Activated CD8-positive, alpha-beta memory T cell treated with anti-CD3 and anti-CD28 coated beads for 36 hours (primary cell): Measurements from ENCODE around the gene RASSF3. TPM values are rescaled to one million over a fixed set of nuclear protein-coding genes. Genes with fewer than 3 reads are reported as not detected.

Experiments
- CTCF ChIA-PET: fragments of 350-600 bp; sonication (Branson Sonifier 250); formaldehyde crosslinking; loops from one replicate; lab custom pipeline; 2021; ENCODE audit warnings: antibody characterized with exemption; lab: Charles Lee
- POLR2A ChIA-PET: fragments of 350-600 bp; sonication (Branson Sonifier 250); formaldehyde crosslinking; loops from one replicate; lab custom pipeline; 2021; ENCODE audit warnings: antibody characterized with exemption; lab: Charles Lee
- total RNA-seq, 2 experiments: library from RNA; stranded (reverse); gene quantifications; one replicate each; pipeline ENCODE4 v1.2.3, GENCODE V29; 2021

Gene RASSF3, protein sequence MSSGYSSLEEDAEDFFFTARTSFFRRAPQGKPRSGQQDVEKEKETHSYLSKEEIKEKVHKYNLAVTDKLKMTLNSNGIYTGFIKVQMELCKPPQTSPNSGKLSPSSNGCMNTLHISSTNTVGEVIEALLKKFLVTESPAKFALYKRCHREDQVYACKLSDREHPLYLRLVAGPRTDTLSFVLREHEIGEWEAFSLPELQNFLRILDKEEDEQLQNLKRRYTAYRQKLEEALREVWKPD
- 10 to 100 TPM; 47.8 to 54.8 TPM for total RNA-seq

DNA sequence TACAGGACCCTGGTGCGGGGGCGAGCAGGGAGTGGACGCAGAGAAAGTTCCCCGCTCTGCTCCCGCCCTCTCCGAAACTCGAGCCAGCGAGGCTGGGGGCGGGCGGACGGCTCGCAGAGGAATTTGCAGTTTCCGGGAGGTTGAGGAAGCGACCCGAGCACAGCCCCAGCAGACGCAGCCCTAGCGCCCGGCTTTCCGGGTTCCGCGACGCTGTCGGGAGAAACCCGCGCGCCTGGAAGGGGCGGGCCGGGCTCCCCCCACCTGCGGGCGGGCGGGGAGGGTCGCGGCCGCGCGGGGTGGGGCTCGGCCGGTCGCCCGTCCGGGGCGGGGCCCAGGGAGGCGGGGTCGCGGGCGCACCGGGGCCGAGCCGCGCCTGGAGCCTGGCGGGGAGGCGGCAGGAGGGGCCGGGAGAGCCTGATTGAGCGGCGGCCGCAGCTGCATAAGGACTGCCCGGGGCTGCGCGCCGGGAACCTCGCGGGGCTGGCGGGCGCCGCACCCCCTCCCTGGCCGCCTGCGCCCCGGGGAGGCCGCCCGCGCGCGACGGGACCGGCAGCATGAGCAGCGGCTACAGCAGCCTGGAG is at the start of gene RASSF3:
TSS of gene RASSF3 (plus strand) at position 417 of the 581 bp plus-strand sequence. CDS start at position 555, 138 bp downstream.
- ChIA-PET POLR2A (interaction anchor here (0.5 to 1.3 kb wide), 4 partner anchors 27 to 71 kb away, joined by 3 to 5 read pairs (median 4); no protein-coding TSS in a partner anchor), CTCF (interaction anchor here (0.9 to 3.7 kb wide), 9 partner anchors 9 to 88 kb away, joined by 3 to 12 read pairs (median 4); no protein-coding TSS in a partner anchor)

DNA sequence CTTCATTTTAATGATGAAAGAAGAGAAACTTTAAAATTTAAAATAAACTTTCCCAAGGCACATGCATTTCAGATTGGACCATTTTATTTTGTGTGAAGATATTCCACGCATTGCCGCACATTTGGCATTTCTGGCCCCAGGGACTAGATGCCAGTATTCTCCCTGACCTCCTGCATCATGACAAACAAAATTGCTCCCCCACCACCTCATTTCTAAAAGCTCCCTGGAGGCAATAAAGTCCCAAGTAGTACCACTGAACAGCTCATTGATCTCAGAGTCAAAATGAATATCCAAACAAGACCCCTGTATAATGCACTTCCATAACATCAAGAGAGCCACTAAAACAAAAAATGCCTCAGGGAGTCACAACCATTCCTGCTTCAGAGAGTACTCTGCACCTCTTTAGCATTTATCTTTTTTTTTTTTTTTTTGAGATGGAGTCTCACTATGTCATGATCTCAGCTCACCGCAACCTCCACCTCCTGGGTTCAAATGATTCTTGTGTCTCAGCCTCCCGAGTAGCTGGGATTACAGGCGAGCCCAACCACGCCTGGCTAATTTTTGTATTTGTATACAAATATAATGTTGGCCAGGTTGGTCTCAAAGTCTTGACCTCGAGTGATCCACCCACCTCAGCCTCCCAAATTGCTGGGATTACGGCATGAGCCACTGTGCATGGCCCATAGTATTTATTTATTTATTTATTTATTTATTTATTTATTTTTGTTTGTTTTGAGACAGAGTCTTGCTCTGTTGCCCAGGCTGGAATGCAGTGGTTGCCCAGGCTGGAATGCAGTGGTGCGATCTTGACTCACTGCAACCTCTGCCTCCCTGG is 48.8 kb upstream of the RASSF3 start:
- ChIA-PET CTCF (interaction anchor here (0.8 to 1.2 kb wide), 3 partner anchors 8 to 66 kb away, joined by 3 read pairs; no protein-coding TSS in a partner anchor), POLR2A (no interaction called here)

DNA sequence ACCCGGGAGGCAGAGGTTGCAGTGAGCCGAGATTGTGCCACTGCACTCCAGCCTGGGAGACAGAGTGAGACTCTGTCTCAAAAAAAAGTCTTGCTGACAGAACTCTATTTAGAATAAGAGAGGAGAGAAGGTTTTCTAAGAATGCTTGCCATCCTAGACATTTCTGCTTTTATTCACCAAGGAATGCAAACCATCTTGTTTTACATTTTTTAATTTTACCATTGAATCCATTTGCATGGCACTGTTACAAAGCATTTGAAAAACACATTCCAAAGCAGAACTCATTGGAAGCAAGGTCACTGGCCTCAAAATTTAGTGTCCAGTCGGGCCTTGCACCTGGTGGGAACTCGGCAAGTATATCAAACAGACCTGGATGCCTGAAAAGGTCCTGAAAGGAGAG is 44.2 kb upstream of the RASSF3 start:
- CTCF ChIA-PET, result no interaction called here
- POLR2A ChIA-PET, result no interaction called here

DNA sequence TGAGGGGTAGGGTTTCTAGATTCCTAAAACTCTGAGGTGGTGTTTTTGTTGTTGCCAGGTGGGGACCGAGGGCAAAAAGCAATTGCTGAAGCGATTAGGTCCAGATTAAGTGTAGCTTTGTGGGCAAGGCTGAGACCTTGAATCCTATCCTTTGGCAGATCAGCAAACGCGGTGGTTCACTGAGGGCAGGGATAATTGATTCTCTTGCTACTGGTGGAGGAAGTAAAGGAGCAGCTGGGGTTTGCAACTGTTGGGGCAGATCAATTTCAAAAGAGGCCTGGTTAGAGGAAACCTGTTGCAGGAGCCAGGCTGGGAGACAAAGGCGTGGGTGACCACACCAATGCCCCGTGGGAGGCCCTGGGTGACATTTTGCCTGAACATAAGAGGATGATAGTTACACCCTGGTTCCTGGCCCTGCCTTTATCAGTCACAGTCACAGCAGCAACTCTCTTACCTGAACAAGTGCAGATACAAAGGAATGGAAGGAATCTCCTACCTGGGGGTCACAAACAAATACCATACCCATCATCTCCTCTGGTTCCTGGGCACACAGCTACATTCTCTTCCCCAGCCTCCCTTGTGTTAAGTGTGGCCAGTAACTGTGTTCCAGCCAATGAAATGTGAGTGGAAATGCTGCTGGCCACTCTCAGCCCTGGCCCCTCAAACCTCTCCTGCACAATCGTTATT is 43.3 kb upstream of the RASSF3 start:
- POLR2A ChIA-PET, result no interaction called here
- CTCF ChIA-PET, result interaction anchor here (0.9 kb wide), 1 partner anchor 17 kb away, joined by 3 read pairs; no protein-coding TSS in a partner anchor

DNA sequence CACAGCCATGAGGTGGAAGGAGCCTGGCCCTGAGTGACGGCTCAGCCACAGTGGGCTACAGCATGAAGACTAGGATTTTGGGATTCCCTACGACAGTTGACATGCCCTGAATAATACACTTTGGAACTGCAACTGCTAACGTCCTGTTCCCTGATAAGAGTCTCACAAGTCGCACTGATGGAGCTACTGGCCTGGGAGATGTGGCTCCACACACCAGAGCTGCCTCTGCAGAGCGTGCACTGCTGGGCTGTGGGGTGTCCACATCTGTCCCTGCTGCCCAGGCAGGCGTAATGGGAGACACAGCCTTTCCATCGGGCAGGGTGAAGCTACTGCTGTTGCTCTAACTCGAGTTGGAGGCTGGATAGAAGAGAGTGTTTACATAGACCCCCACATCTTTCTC is 42.7 kb upstream of the RASSF3 start:
- CTCF ChIA-PET, result interaction anchor here (0.9 kb wide), 1 partner anchor 18 kb away, joined by 3 read pairs; no protein-coding TSS in a partner anchor
- POLR2A ChIA-PET, result no interaction called here

DNA sequence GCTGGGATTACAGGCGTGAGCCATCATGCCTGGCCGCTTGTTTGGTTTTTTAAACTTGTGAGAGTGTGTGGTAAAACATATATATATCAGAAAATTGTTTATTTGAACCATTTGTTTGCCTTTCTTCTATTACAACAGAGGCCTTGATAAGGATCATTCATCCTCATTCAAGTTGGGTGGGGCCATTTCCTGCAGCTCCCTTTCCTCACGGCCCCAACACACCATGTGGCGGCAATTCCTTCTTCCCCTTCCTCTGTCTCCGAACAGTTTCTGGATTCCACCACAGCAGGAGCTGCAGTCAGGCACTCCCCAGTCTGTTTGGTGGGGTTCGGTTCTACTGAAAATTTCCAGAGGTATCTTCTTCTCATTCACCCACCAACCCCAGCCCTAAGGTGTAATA is 42.0 kb upstream of the RASSF3 start:
- POLR2A ChIA-PET, result no interaction called here
- CTCF ChIA-PET, result no interaction called here

DNA sequence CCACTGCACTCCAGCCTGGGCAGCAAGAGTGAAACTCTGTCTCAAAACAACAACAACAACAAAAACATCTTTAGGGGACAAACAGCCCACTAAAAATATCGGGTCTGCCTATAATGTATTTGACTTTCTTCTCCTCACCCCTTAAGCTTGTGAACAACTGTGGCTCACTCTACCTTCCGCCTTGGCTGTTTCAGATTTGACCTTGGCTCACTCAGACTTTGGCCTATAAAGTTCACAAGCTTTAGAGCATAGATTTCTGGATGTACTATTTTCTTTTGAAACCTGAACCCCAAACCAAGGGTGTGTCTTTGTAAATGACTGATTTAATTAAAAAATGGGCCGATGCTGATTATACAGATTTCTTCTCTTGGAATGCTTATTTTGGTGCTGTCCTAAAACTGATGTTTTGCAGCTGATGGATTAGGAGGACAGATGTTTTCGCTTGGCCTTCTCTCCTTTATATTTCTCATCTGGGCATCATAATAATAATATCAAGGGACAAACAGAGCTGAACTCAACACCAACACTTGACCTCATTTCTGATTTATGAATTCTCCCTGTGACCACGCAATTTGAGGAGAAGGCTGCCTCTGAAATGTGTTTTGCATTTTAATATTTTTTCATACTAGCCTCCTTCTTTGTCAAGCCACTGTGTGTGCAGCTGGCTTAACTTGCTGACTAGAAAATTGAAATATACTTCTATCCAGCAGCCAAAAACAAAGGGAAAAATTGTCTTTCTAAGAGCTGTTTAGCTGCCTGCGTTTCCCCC is 40.2 kb upstream of the RASSF3 start:
- ChIA-PET POLR2A (no interaction called here), CTCF (interaction anchor here (1.1 to 1.3 kb wide), 2 partner anchors 9 to 21 kb away, joined by 3 to 4 read pairs; no protein-coding TSS in a partner anchor)

DNA sequence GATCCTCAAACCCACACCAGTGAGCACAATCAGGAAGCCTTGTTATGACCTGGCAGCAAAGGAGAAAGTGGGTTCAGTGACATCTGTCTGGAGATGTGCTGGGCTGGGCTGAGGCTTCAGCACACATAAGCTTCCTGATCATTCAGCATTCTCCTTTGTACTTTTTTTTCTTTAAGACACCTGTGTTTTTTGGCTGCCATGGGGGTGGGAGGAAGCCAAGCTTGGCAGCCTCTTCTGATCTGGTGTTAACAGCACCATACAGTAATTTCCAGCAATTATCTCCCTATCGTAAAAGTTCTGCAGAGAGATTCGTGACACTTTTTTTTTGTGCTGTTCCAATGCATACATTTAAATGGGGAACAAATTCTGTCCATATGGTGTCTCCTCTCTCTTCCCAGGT is 38.9 kb upstream of the RASSF3 start:
- ChIA-PET CTCF (interaction anchor here (1.5 kb wide), 1 partner anchor 10 kb away, joined by 3 read pairs; no protein-coding TSS in a partner anchor), POLR2A (interaction anchor here (0.7 kb wide), 1 partner anchor 10 kb away, joined by 3 read pairs; no protein-coding TSS in a partner anchor)

DNA sequence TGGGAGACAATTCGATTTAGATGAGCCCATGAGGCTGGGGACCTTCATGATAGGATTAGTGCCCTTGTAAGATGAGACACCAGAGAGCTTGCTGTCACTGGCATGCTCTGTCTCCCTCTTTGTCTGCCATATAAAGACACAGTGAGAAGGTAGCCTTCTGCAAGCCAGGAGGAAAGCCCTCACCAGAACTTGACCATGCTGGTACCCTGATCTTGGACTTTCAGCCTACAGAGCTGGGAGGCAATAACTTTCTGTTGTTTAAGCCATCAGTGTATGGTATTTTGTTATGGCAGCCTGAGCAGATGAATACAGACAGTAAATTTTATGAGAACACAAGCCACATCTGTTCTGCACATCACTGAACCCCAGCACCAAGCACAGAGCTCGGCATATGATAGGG is 38.1 kb upstream of the RASSF3 start:
- POLR2A ChIA-PET, result no interaction called here
- CTCF ChIA-PET, result interaction anchor here (1.5 kb wide), 1 partner anchor 10 kb away, joined by 3 read pairs; no protein-coding TSS in a partner anchor

DNA sequence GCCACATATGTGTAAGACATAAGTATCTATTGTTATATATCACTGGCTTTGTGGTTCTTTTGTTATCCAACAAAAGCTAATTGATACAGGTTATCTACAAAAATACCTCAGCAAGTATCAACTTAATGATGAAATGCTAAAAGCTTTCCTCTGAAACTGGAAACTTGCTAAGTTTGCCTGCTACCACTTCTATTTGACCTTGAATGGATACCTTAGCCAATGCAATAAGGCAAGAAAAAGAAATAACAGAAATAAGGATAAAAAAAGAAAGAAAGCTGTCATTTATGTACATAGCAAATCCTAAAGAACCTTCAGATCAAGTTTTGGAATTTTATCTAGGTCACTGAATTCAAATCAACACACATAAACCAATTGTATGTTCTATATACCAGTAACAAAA is 35.5 kb upstream of the RASSF3 start:
- CTCF ChIA-PET, result interaction anchor here (0.6 kb wide), 1 partner anchor 339 kb away, joined by 3 read pairs; no protein-coding TSS in a partner anchor
- POLR2A ChIA-PET, result no interaction called here

DNA sequence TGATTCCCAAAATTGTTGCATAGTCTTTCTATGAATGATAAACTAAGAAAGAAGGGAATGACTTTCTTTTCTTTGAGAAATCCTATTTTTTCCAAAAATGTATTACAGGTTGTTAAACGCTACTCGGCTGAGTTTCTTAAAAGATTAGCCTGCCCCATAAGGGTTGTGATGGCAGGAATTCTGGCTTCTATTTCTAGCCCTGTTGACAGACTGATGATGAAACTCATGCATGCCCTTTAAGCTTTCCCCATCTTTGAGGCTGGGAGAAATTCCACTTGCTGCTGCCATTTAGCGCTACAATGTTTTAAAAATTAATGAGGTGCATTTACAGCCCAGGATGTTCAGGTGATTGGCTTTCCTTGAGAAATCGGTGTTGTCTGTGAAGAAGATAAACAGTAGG is 33.2 kb upstream of the RASSF3 start:
- CTCF ChIA-PET, result no interaction called here
- POLR2A ChIA-PET, result no interaction called here

DNA sequence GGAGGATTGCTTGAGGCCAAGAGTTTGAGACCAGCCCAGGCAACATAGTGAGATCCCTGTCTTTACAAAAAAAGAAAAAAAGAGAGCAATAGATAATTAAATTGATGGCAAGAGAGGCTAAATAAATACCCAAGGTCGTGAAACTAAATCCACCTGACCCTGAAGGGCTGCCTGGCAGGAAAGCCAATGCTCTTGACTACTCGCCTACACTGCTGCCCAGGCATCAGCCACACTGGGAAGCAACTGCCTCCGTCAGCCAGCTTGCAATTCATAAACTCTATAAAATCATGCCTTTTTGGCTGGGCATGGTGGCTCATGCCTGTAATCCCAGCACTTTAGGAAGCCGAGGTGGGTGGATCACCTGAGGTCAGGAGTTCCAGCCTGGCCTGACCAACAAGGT is 31.7 kb upstream of the RASSF3 start:
- POLR2A ChIA-PET, result interaction anchor here (0.7 kb wide), 1 partner anchor 50 kb away, joined by 5 read pairs; no protein-coding TSS in a partner anchor
- CTCF ChIA-PET, result interaction anchor here (1.2 kb wide), 1 partner anchor 29 kb away, joined by 4 read pairs; no protein-coding TSS in a partner anchor

DNA sequence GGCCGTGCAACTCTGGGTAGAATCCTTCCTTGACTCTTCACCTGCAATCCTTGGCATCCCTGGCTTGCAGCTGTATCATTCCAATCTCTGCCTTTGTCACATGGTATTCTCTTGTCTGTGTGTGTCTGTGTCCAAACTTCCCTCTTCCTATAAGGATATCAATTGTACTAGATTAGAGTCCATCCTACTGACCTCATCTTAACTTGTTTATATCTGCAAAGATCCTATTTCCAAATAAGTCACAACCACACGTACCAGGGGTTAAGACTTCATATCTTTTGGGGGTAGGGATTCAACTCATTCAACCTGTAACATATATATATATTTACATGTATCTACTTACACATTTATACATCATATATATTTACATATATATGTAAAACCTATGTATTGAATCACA is 29.6 kb upstream of the RASSF3 start:
- ChIA-PET POLR2A (no interaction called here), CTCF (no interaction called here)

DNA sequence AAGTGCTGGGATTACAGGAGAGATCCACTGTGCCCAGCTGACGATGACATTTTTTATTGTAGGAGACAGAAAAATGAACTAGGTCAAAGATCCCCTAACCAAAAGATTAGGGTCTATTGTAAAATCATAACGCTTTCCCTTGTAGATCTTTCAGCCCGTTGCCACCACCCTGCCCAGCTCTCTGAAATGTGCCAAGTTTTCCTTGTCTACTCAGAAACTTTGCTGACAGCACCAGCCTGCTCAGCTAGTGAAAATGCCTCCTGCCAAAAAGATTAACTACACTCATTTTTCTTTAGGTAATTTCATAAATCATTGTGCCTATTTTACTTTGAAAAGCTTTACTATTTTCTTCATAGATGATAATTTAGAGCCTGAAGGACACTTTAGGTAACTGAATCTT is 28.2 kb upstream of the RASSF3 start:
- ChIA-PET CTCF (no interaction called here), POLR2A (no interaction called here)

DNA sequence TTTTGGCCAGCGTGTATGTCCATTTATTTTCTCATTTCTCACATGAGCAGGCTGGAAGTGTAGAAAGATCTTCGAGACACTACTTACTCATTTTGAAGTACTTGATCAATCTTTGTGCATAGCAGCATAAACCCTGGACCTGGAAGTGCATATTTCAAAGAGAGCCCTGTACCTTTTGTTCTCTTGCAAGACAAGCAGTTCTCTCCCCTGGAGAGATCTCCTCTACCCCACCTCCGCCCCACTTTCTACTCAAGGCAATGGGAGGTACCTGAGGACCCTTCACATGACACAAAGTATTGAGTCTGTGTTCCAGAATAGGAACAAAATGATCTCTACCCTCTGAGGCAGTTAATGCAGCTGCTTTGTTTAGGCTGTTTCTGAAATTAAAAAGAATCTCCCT is 27.4 kb upstream of the RASSF3 start:
- CTCF ChIA-PET, result interaction anchor here (1.0 kb wide), 1 partner anchor 28 kb away, joined by 3 read pairs; no protein-coding TSS in a partner anchor
- POLR2A ChIA-PET, result interaction anchor here (0.6 kb wide), 1 partner anchor 796 kb away, joined by 3 read pairs; no protein-coding TSS in a partner anchor

DNA sequence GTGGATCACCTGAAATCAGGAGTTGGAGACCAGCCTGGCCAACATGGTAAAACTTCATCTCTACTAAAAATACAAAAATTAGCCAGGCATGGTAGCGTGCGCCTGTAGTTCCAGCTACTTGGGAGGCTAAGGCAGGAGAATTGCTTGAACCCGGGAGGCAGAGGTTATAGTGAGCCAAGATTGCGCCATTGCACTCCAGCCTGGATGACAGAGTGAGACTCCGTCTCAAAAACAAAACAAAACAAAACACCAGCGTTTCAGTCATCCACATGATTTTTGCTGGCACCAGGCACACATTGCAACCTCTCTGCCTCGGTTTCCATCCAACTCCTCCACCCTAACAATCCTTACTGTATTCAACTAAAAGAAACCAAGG is 26.9 kb upstream of the RASSF3 start:
- ChIA-PET CTCF (interaction anchor here (1.0 kb wide), 1 partner anchor 27 kb away, joined by 3 read pairs; no protein-coding TSS in a partner anchor), POLR2A (interaction anchor here (0.6 kb wide), 1 partner anchor 796 kb away, joined by 3 read pairs; no protein-coding TSS in a partner anchor)

DNA sequence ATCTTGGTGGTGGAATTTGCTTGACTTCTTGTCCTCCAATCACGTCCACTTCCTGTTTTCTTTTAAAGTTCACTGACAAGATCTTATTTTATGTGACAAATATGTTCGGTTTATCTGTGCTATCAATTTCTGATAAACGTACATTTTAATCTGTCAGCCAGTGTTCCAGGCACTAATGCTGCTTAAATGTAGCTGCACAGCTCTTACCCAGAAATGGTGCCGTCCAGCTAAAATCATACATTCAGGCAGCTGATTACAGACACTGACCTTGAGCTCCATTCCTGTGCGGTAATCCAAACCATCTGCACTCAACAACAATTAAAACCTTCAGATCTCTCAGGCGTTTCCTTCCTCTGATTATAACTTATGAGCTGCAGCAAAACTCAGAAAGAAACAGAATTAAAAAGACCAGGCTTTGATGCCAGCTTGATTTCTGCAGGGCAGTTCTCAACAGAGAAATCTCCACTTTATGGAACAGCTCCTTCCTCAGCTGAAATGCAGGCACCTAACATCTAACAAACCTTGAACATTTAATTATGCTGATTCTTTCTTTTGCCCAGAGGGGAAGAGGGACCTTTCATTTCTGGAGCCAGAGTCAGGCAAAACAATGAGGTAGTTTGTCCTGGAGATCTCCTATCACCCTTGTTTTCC is 26.4 kb upstream of the RASSF3 start:
- POLR2A ChIA-PET, result no interaction called here

More for the DNA sequence above, 26.4 kb upstream of the RASSF3 start:
- CTCF ChIA-PET, result interaction anchor here (1.2 kb wide), 1 partner anchor 33 kb away, joined by 3 read pairs; no protein-coding TSS in a partner anchor
